ENCODE measurements around the gene ZNF524. TPM values are rescaled to one million over a fixed set of nuclear protein-coding genes. Genes with fewer than 3 reads are reported as not detected.
"Not testable (repeated sequence)": the region's sequence is repeated elsewhere in the genome, so short reads cannot be mapped to it uniquely, and the experiment has no call there.

ZNF524 gene
- total RNA-seq, 2 donors from 2014 or later: 17.7 to 25.8 TPM

DNA sequence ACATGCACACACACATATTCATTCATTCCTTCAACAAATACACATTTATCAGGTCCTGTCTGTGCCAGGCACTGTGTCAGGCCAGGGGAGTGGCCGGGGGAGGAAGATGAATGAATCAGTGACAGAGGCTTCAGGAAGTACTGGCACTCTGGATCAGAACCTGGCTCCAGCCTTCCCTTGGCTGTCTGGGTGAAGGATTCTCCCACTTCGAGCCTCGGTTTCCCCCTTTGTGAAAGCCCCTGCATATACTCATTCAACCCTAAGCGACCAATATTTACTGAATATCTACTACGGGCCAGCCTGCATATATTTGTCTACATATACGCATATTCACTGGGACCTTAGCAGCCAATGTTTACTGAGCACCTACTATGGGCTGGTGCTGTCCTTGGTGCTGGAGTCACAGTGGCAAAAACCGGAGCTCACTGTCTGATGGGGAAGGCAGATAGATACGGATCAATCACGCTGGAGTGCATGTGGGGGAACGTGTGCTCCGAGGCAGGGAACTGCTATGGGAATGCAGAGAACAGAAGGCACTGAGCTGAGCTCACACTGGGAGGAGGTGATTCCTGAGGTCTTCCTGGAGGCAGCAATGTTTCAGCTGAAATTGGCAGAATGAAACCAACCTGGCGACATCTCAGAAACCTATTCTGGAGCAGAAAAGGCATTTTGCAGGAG, 18.8 kb upstream of the ZNF524 start:
- H3K36me3 ChIP-seq: peaks cover 10% of the 10 kb centered on the region
- H3K4me3 ChIP-seq: peak overlapping the region; percentile 83 to 96
- H3K9me3 ChIP-seq: no peaks in the 10 kb centered on the region
- no peak for DNase-seq (ENCODE audit: low spot score)
- H3K27me3 ChIP-seq: no peaks in the 10 kb centered on the region
- peak overlapping the region; percentile 91 to 97 for H3K27ac ChIP-seq
- H3K4me1 ChIP-seq: peaks cover 0 to 22% of the 10 kb centered on the region in 2 donors
- no peak for TF ChIP-seq CTCF (IDR thresholded peaks at IDR 0.05)

- H3K27ac ChIP-seq: no peak overlapping the region
These were observed 18.3 kb upstream of the ZNF524 start for GRCh38 chr19:55581823-55582223.

DNA sequence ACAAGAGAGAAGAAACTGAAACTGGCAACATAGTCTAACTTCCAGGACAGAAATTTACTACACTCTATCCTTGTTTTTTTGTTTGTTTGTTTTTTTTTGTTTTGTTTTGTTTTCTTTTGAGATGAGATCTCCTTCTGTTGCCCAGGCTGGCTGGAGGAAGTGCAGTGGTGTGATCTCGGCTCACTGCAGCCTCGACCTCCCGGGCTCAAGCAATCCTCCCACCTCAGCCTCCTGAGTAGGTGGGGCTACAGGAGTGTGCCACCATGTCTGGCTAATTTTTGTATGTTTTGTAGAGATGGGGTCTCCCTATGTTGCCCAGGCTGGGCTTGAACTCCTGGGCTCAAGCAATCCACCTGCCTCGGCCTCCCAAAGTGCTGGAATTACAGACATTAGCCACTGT, 17.8 kb upstream of the ZNF524 start:
- not testable (repeated sequence) for H3K4me3 ChIP-seq; H3K27ac ChIP-seq; DNase-seq (ENCODE audit: low spot score); H3K27me3 ChIP-seq; H3K36me3 ChIP-seq; H3K9me3 ChIP-seq
- peaks cover 0 to 32% of the 10 kb centered on the region in 2 donors for H3K4me1 ChIP-seq

More at GRCh38 chr19:55581823-55582223, 18.3 kb upstream of the ZNF524 start:
- H3K36me3 ChIP-seq: peaks cover 10% of the 10 kb centered on the region
- DNase-seq (ENCODE audit: low spot score): no peak
- no peak for TF ChIP-seq CTCF (IDR thresholded peaks at IDR 0.05)
- H3K4me1 ChIP-seq: peaks cover 0 to 28% of the 10 kb centered on the region in 2 donors
- no peaks in the 10 kb centered on the region for H3K27me3 ChIP-seq
- no peak overlapping the region for H3K4me3 ChIP-seq
- H3K9me3 ChIP-seq: no peaks in the 10 kb centered on the region

DNA sequence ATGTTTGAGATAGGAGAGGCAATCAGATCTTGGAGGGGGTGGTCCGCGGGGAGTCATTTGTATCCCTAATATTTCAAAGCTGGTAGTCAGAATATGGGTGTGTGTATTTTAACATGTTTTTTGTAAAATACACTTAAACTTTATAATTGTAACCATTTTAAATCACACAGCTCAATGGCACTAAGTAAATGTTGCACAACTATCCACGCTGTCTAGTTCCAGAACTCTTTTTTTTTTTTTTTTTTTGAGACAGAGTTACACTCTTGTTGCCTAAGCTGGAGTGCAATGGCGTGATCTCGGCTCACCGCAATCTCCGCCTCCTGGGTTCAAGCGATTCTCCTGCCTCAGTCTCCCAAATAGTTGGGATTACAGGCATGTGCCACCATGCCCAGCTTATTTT, 16.2 kb upstream of the ZNF524 start:
- peaks cover 0 to 41% of the 10 kb centered on the region in 2 donors for H3K4me1 ChIP-seq
- not testable (repeated sequence) for H3K27ac ChIP-seq; DNase-seq (ENCODE audit: low spot score); H3K9me3 ChIP-seq; H3K27me3 ChIP-seq; H3K36me3 ChIP-seq; H3K4me3 ChIP-seq

GRCh38 chr19:55584871-55585270, 15.2 kb upstream of the ZNF524 start:
- no peaks in the 10 kb centered on the region for H3K27me3 ChIP-seq
- H3K4me3 ChIP-seq: no peak overlapping the region
- peaks cover 0 to 41% of the 10 kb centered on the region in 2 donors for H3K4me1 ChIP-seq
- H3K9me3 ChIP-seq: no peaks in the 10 kb centered on the region
- TF ChIP-seq CTCF (IDR thresholded peaks at IDR 0.05): no peak
- no peaks in the 10 kb centered on the region for H3K36me3 ChIP-seq
- DNase-seq (ENCODE audit: low spot score): no peak
- H3K27ac ChIP-seq: peak overlapping the region in 1 of 2 donors; percentile 65

DNA sequence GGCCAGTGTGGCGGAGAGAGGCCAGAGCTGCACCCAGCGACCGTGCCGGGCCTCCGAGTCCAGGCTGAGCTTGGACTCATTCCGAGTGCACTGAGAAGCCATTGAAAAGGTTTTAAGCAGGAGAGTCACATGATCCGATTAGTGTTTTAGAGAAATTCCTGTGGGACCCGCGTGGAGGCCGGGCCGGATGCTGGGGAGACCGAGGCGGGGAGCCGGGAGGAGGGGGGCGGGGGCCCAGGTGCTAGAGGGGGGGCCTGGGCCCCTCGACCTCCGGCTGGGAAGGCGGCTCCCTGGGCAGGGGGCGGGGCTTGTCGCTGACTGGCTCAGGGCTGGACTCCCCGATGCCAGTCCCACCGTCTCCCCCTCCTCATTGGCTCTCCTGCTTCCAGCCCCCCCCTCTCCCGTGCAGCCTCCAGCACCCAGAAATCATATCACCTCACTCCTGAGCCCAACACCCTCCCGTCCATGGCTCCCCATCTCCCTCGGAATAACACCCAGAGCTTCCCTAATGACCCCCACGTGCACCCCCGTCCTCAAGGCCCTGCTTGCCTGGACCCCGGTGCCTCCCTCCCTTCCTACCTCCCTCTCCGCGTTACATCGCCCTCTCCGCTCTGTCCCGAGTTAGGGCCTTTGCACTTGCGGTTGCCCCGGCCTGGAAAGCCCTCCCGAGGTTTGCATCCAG, 14.3 kb upstream of the ZNF524 start:
- H3K4me3 ChIP-seq: peak overlapping the region; percentile 38 to 45
- H3K27me3 ChIP-seq: no peaks in the 10 kb centered on the region
- peak; percentile 61 for DNase-seq (ENCODE audit: low spot score)
- no peaks in the 10 kb centered on the region for H3K9me3 ChIP-seq
- H3K27ac ChIP-seq: peak overlapping the region; percentile 65 to 67
- peaks cover 0 to 41% of the 10 kb centered on the region in 2 donors for H3K4me1 ChIP-seq
- TF ChIP-seq CTCF (IDR thresholded peaks at IDR 0.05): no peak
- H3K36me3 ChIP-seq: no peaks in the 10 kb centered on the region
